GM19035 (cell line): ENCODE results near the gene MTCL1.

Experiments used
- ATAC-seq: cut with Tn5 transposase; IDR thresholded peaks from one replicate; pipeline ENCODE4 v1.9.1; 2021; ENCODE audit not compliant: unreplicated experiment

Gene MTCL1

DNA sequence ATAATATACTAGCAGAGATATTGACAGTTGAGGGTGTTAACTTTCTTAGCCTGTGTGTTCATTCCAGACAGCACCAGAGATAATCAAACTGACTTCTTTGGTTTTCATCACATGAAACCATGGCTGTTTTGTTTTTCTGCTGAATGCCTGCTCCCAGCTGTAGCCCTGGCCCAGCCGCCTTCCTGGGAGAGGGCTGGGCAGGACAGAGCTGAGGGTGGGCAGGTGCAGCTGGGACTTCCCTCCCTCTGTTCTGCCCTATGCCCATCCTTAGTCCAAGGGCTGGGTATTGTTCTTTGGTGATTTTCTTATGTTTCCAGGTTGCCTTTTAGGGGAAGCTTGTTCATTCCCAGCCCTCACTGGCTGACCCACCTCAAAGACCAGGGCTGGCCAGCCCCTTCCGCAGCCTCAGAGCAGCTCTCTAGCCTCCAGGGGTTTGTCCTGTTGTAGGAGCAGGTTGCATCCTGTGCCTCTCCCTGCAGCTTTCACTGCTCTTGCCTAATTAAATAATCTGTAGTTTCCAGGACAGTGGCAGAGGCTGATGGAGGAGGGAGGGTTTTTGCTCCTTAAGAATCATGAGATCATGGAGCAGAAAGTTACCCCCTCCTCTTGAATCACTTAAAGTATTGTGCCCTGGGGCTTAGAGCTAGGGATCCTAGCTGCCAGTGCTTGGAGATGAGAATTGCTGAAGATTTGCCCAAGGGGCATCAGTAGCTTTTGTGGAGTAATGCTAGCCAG lies 61.4 kb downstream of the MTCL1 start:
- no peak for ATAC-seq

DNA sequence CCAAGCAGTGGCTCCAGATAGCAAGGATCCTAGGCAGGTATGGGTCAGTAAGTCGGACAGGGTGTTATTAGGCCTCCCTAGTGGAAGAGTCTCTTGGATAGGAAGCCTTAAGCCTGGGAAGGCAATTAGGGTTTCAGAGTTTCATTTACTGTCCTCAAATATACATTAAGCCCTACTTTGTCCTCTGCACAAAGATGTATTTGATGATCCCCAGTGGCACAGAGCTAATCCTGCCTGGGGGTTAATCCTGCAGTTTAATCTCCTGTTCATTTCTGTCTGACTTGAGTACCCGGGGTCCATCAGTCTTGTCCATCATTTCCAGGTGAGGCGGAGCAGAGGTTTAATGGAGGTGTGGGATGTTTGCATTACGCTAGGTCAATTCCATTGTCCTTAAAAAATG lies 62.0 kb downstream of the MTCL1 start:
- no peak for ATAC-seq

DNA sequence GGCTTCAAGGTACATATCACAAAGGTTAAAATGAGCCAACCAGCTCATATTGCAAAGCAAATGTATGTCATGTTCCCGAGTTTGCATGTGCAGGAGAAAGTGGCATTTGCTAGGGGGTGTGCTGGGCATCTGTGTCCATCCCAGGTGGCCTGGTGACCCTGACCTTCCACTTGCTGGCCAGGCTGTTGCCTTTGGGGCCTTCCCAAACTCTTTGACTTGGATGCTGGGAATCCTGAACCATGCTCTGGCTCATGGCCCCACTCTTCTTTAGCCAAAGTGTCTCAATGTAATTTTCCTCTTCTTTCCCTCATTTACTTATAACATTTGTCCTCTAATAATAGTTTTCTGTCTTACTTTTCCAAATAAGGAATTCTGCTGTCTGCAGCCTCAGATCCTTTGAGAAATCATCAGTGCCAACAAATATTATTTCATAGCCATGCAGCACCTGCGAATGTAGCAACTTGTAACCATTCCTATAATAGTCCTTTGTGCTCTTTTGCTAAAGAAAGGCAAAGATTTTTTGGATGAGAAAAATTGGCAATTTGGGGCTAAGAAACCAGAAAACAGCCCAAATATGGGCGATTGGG lies 64.2 kb downstream of the MTCL1 start:
- ATAC-seq, result no peak

DNA sequence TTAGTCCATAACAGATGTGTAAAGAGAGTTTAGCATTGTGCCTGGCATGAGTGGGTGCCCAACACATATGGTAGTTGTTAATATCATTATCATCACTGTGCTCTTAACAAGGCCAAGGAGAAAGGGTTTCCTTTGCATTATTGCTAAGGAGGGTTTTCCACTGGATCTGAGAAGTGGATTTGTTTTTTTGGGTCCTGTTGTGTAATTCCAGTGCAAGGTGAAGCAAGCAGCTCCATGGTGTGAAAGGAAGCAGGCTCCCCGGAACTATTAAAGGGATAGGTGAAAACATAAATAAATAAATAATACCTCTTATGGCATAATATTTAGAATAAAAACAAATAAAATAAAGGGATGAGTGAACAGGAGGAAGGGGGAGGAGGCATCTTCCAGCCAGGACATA lies 65.3 kb downstream of the MTCL1 start:
- no peak for ATAC-seq

DNA sequence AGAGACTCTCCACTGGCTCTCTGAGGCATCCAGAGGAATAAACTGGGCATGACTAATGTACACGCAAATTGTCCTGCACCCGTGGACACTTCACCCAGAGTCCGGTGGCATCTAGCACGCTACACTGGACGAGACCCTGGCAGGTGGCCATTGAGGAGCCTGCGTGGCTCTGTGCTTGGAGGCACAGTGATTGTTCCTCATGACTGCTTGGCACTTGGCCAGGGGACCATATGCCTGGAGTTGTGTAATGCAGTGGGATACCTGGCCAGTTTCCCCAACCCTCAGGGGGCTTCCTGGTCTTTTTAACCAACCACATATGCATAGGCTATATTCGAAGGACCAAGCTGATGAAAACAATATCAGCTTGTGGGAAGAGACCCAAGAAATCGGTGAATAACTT lies 66.6 kb downstream of the MTCL1 start:
- no peak for ATAC-seq

DNA sequence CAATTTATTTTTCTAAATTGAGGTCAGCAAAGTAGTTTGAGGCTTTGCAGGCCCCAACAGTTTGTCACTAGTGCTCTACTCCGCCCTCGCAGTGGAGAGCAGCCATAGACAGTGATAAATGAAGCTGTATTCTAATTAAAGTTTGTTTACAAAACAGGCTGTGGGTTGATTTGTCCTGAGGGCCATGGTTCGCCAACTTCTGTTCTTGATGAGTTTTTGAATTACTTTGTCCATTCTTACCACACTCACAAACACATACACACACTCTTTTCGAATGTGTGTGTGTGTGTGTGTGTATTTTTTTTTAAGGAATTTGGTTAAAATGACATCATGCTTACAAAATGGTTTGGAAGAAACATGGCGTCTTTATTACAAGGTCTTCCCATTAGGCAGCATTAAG lies 68.6 kb downstream of the MTCL1 start:
- ATAC-seq, result no peak

DNA sequence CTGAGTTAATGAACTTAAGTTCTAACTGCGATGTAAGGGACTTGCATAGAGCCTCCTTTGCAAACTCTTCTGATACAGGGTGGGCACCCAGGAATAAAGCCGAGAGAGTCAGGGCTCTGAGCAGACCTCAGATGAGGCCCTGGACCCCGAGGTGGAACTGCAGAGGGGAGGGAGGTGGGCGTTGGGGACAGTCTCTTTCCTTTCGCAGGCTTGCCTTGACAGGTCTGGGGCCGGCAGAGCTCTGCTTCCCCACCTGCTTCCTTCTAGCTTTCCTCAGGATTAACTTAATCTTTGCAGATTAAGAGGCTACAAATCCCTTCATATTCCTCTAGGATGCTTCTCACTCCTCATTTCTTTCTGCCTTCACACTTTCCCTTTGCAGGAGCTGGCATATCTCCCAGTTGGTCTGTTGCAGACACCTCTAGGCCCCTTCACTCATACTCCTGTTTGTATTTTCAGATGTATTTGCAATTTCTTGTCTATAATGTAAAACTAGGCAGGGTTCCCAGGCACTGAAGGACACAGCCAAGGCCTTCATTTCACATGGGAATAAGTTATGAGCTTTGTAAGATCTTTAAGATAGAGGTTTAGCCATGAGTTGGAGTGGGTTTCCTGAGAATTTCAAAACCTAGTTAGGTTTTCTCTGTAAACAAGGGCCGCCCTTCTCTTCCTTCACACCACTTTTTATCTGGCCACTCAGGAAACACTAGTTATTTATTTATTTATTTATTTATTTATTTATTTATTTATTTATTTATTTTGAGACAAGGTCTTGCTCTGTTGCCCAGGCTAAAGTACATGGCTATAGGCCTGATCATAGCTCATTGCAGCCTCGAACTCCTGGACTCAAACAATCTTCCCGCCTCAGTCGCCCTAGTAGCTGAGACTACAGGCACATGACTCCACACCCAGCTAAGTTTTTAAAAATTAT lies 70.9 kb downstream of the MTCL1 start:
- ATAC-seq, result no peak

DNA sequence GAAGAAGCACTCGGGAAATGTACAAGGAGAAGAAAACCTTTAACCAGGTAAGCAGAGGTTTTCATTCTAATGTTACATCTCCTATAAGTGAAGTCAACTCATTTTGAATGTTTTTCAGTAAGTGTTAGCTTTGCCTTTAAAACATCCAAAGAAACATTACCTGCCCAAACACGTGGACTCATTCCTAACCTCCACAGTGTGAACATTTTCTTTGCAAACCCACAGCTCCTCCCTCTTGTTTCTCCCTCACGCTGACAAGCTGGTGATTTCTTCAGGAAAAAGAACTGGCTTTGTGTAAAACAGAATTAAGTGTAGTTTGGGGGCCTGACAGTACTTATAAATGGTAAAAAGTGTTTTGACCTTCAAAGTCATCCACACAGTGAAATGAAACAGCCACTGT lies 72.5 kb downstream of the MTCL1 start:
- no peak for ATAC-seq

DNA sequence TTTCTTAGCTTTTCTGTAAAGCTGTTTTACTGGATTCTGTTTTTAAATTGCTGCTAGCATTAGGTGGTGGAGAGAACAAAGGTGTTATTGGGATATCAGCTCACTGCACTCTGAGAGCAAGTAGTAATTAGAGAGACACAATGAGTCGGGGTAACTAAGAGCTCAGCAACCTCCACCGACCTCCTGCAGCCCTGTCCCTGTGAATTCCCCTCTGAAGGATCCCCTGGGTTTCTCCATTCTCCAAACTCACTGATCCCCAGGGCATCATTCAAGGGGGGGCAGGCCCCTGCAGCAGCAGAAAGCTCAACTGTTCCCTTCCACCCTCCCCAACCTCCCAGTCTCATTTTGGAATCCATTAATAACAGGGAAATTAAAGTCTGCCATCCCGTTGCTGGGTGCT lies 73.0 kb downstream of the MTCL1 start:
- ATAC-seq, result no peak

DNA sequence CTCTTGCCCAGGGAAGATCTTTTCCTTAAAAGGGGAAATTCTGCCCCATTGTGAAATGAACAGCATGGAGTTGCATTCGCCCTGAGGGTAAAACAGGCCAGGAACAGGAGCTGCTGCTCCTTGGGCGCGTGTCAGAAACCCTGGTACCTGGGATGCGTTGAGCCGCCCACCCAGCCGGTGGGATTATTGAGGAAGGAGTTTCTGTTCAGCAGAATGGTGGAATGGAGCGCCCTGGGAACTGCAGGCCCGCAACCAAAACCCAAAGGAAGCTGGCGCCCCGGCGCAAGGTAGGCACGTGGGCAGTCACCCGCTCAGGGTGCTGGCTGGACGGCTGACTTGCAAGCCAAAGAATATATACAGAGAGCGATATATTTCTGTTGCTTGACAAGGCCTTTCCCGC lies 73.5 kb downstream of the MTCL1 start:
- no peak for ATAC-seq

DNA sequence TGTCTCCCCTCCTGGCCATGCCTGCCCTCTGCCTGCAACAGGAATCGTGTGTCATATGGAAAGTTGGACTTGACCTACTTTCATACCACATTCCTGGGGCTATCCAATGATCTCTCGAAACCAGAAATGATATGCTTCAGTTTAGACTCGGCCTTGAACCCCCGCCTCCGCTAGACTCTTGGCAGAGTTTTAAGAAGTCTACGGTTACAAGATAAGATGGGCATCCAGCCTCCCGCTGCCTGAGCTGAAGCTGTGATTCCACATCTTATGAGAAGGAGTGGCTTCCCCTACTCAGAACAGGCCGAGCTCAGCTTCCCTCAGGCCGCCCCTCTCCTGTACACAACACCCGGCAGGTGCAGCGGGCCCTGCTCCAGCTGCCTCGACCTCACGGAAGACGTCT lies 73.9 kb downstream of the MTCL1 start:
- ATAC-seq, result no peak

DNA sequence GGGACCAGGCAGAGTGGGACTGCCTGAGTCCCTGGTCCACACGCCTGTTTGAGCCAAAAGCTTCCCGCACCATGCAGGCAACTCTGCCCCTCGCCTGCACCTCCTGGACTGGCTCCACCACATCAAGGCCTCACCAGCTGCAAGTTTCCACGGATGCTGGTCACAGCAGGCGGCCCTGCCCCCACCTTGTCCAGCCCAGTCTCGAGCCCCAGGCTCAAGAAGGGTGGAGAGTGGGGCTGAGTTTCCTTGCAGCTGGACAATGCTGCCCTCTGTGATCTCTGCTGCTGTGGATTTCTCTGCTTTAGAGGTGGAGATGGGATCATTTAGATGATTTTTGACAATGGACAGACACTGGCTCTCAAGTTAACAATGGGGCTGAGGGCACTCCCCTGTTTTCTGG lies 74.9 kb downstream of the MTCL1 start:
- no peak for ATAC-seq

DNA sequence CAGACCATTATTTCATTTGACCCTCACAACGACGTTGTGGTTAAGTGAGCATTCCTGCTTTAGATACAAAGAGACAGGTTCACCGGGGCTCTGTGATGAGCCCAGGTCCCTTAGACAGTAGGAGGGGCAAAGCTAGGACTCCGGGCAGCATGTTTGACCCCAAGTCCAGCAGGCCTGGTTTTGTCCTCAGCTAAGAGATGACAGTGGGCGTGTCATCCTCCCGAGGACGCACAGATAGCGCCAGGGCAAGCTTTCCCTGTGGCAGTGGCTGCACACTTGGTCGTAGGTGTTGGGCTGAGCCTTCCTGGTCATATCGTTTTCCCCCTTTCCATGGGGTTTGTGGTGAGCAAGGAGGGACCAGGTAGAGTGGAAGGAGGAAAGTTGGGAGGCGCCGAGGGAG lies 76.3 kb downstream of the MTCL1 start:
- ATAC-seq, result no peak

DNA sequence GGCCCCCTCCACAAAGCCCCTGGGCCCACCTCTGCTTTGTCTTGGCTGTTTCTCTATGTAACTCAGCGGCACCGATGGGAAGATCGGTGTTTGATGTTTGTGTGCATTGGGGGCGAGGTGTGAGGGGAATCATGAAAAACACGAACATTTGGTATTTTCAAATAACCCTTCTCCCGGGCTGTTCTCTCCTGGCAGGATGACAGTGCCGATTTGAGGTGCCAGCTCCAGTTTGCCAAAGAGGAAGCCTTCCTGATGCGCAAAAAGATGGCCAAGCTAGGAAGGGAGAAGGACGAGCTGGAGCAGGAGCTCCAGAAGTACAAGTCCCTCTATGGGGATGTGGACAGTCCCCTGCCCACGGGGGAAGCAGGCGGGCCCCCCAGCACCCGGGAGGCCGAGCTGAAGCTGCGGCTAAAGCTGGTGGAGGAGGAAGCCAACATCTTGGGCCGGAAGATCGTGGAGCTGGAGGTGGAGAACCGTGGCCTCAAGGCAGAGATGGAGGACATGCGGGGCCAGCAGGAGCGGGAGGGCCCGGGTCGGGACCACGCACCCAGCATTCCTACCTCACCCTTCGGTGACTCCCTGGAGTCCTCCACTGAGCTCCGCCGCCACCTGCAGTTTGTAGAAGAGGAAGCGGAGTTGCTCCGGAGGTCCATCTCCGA lies 78.1 kb downstream of the MTCL1 start:
- no peak for ATAC-seq

DNA sequence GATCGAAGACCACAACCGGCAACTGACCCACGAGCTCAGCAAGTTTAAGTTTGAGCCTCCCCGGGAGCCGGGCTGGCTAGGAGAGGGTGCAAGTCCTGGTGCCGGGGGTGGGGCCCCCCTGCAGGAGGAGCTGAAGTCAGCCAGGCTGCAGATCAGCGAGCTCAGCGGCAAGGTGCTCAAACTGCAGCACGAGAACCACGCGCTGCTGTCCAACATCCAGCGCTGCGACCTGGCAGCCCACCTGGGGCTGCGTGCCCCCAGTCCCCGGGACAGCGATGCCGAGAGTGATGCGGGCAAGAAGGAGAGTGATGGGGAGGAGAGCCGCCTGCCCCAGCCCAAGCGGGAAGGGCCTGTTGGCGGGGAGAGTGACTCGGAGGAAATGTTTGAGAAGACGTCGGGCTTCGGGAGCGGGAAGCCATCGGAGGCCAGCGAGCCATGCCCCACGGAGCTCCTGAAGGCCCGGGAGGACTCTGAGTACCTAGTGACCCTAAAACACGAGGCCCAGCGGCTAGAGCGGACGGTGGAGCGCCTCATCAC lies 78.7 kb downstream of the MTCL1 start:
- ATAC-seq, result no peak

DNA sequence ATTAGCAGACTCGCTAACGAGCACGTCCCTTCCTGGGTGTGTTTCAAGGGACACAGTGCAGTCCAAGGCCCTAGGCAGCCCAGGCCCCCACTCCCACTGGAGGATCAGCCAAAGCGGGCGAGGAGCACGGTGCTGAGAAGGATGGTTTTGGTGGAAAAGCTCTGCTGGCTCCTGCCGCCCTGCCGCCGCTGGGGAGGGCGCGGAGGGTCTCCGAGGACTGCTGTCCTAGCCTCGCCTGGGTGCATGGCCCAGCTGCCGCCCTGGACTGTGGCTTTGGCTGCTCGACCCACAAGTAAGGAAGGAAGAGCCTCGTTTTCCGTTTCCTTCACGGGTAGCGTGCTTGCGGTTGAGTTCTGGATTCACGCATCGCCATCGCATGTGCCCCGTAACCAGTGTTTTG lies 79.9 kb downstream of the MTCL1 start:
- no peak for ATAC-seq

DNA sequence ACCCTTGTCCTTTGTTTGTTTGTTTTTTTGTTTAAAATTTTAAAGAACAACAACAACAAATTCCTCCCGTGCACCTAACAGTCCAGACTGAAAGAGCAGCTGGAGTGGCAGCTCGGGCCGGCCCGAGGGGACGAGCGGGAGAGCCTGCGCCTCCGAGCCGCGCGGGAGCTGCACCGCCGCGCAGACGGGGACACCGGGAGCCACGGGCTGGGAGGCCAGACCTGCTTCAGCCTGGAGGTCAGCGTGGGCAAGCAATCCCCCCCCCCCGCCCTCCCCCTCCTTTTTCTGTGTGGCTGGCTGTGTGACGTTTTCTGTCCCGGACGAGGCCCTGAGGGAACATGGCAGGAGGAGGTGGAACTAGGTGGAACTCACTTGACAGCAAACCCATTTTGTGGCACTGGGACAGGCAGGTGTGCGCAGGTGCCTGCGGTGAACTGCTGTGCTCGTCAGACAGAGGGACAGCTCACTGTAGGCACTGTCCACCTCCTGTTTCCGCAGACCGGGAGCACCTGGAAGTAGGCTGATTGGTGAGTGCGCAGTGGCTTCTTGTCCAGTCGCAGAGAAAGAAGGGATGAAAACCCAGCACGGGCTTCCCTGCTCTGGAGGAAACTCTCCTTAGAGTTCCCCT lies 80.6 kb downstream of the MTCL1 start:
- no peak for ATAC-seq

DNA sequence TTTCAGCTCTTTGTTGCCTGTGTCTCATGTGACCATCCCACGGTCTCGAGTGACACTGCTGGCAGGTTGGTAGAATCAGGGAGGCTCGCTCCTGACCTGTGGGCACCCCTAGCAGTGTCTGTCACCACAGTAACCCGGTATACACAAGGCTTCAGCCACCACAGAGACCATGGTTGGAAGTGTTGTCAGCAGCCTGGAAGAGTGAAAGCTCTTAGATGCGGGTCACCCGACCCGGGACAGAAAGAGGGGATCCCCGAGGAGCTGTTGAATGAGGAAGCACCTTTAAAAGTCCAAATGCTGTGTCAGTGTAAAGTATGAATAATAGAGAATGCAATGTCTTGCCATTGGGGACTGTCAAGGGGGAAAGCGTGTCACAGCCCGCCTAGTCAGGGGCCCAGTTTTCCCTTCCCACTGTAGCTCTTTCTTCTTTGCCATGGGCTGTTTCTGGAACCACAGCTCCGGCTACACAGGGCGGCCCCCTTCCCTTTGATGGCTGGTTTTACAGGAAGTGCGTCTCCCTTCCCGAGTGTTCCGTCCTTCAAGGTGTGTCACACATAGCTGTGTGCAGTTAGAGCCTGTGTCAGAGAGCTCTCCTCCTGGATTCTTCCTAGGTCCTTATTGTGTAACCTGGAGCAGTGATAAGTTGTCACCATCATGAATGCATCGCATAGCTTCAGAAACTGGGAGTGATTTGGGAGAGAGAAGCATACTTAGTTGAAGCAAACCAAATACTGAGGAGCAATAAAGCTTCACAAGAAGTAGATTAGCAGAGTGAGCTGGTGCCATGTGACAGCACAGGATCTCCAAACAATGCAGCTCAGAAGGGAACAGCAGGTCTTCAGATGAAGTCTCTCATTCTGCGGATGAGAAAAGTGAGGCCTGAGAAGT lies 81.4 kb downstream of the MTCL1 start:
- no peak for ATAC-seq

DNA sequence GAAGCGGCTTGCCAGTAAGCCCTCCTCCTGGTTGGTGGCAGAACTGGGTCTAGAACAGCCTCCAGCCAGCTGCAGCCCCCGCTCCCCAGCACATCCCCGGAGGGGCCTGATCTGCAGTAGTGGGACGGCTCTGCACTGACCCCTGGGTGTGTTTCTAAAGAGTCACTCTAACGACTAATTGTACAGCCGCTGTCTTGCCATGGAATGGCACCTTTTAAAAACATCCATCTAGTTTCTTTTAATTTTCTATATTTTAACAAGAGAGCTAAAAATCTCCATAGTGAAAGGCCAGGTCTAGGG lies 82.0 kb downstream of the MTCL1 start:
- ATAC-seq, result no peak

DNA sequence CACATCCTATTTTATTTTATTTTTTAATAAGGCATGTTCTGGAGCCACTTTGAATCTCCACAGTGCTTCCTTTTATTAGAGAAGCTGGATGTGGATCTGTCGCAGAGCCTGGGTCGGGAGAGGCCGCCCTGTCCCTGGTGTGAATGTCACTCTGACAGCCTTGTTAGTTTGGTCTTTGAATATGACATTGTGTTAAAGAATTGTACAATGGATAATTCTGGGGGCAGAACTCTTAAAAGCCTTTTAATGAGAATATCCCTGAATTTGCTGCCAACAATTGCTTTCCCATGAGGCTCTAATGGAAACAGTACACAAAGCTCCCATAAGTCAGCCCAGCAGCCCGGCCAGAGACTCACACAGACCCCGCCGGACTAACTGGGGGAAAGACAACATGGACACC lies 82.4 kb downstream of the MTCL1 start:
- no peak for ATAC-seq
